ENCODE results near the gene ACAP2. TPM values are rescaled to one million over a fixed set of nuclear protein-coding genes. Genes with fewer than 3 reads are reported as not detected.

Gene ACAP2
- total and polyA plus RNA-seq, 4 donors, result 4.5 to 28.5 (median 23.3) TPM

DNA sequence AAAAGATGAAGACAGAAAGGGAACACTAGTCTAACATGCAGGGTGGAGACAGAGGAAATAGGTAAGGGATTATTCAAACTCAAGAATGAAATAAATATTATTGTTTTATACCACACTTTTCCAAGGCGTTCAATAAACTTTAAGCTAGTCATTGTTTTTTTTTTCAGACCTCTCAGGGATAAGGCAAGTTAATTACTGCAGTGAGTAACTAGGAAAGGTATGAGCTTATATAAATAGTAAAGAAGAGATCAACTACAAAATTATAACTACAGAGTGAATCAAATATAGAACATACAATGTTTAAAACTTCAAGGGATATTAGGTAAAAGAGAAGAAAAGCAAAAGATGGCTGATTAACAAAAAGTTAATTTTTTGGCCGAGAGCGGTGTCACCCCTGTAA lies 140.4 kb downstream of the ACAP2 start:
- DNase-seq (ENCODE audit: low spot score), result no peak
- Histone ChIP-seq H3K36me3 (ENCODE audit: control insufficient read depth in 4 of 4, insufficient read depth in 3 of 4, low read depth in 1 of 4, low read length in 3 of 4) (peaks cover 0 to 22% (median 4%) of the 10 kb centered on the region in 4 donors), H3K9ac (ENCODE audit: low read depth in 1 of 2, low read length in 2 of 2) (no peak overlapping the region), H3K27ac (ENCODE audit: low read depth in 1 of 2, low read length in 2 of 2) (no peak overlapping the region), H3K4me3 (ENCODE audit: low read depth in 1 of 3, low read length in 3 of 3) (no peak overlapping the region), H3K9me3 (ENCODE audit: control insufficient read depth in 4 of 4, low read length in 3 of 4) (no peaks in the 10 kb centered on the region), H3K27me3 (ENCODE audit: control insufficient read depth in 4 of 4, insufficient read depth in 4 of 4, low read length in 3 of 4) (no peaks in the 10 kb centered on the region), H3K4me1 (ENCODE audit: control insufficient read depth in 4 of 4, insufficient read depth in 4 of 4, low read length in 3 of 4) (no peaks in the 10 kb centered on the region)
- WGBS, result 96% methylated on average over 3 of the region's 3 CpGs
- TF ChIP-seq EGR1 (IDR thresholded peaks at IDR 0.05; ENCODE audit: low read depth in 2 of 2) (no peak), RAD21 (IDR thresholded peaks at IDR 0.05) (no peak), MAX (IDR thresholded peaks at IDR 0.05) (no peak), NR2F2 (IDR thresholded peaks at IDR 0.05) (no peak)
- TF ChIP-seq, protein P1, sequence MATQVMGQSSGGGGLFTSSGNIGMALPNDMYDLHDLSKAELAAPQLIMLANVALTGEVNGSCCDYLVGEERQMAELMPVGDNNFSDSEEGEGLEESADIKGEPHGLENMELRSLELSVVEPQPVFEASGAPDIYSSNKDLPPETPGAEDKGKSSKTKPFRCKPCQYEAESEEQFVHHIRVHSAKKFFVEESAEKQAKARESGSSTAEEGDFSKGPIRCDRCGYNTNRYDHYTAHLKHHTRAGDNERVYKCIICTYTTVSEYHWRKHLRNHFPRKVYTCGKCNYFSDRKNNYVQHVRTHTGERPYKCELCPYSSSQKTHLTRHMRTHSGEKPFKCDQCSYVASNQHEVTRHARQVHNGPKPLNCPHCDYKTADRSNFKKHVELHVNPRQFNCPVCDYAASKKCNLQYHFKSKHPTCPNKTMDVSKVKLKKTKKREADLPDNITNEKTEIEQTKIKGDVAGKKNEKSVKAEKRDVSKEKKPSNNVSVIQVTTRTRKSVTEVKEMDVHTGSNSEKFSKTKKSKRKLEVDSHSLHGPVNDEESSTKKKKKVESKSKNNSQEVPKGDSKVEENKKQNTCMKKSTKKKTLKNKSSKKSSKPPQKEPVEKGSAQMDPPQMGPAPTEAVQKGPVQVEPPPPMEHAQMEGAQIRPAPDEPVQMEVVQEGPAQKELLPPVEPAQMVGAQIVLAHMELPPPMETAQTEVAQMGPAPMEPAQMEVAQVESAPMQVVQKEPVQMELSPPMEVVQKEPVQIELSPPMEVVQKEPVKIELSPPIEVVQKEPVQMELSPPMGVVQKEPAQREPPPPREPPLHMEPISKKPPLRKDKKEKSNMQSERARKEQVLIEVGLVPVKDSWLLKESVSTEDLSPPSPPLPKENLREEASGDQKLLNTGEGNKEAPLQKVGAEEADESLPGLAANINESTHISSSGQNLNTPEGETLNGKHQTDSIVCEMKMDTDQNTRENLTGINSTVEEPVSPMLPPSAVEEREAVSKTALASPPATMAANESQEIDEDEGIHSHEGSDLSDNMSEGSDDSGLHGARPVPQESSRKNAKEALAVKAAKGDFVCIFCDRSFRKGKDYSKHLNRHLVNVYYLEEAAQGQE (IDR thresholded peaks at IDR 0.05), result no peak

GRCh38 chr3:195297446-195297845 lies 145.4 kb downstream of the ACAP2 start:
- H3K4me3 ChIP-seq (ENCODE audit: low read depth in 1 of 3, low read length in 3 of 3), result no peak overlapping the region
- TF ChIP-seq RXRA (IDR thresholded peaks at IDR 0.05), result no peak
- TF ChIP-seq, protein P1 (IDR thresholded peaks at IDR 0.05), result no peak
- TF ChIP-seq SP1 (IDR thresholded peaks at IDR 0.05), result no peak
- TF ChIP-seq, protein P2, sequence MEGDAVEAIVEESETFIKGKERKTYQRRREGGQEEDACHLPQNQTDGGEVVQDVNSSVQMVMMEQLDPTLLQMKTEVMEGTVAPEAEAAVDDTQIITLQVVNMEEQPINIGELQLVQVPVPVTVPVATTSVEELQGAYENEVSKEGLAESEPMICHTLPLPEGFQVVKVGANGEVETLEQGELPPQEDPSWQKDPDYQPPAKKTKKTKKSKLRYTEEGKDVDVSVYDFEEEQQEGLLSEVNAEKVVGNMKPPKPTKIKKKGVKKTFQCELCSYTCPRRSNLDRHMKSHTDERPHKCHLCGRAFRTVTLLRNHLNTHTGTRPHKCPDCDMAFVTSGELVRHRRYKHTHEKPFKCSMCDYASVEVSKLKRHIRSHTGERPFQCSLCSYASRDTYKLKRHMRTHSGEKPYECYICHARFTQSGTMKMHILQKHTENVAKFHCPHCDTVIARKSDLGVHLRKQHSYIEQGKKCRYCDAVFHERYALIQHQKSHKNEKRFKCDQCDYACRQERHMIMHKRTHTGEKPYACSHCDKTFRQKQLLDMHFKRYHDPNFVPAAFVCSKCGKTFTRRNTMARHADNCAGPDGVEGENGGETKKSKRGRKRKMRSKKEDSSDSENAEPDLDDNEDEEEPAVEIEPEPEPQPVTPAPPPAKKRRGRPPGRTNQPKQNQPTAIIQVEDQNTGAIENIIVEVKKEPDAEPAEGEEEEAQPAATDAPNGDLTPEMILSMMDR (IDR thresholded peaks at IDR 0.05; ENCODE audit: low read depth, low read length, missing input control), result no peak
- no peak for TF ChIP-seq HNF4G (IDR thresholded peaks at IDR 0.05)
- H3K9me3 ChIP-seq (ENCODE audit: control insufficient read depth in 4 of 4, low read length in 3 of 4), result no peaks in the 10 kb centered on the region
- peaks cover 1 to 25% (median 9%) of the 10 kb centered on the region in 4 donors for H3K36me3 ChIP-seq (ENCODE audit: control insufficient read depth in 4 of 4, insufficient read depth in 3 of 4, low read depth in 1 of 4, low read length in 3 of 4)
- DNase-seq (ENCODE audit: low spot score), result no peak
- H3K4me1 ChIP-seq (ENCODE audit: control insufficient read depth in 4 of 4, insufficient read depth in 4 of 4, low read length in 3 of 4), result no peaks in the 10 kb centered on the region
- H3K27me3 ChIP-seq (ENCODE audit: control insufficient read depth in 4 of 4, insufficient read depth in 4 of 4, low read length in 3 of 4), result no peaks in the 10 kb centered on the region
- no peak overlapping the region for H3K27ac ChIP-seq (ENCODE audit: low read depth in 1 of 2, low read length in 2 of 2)
- H3K9ac ChIP-seq (ENCODE audit: low read depth in 1 of 2, low read length in 2 of 2), result no peak overlapping the region

All from liver (tissue), 9 donors.